ENCODE measurements around the gene P2RY12.

Gene P2RY12

DNA sequence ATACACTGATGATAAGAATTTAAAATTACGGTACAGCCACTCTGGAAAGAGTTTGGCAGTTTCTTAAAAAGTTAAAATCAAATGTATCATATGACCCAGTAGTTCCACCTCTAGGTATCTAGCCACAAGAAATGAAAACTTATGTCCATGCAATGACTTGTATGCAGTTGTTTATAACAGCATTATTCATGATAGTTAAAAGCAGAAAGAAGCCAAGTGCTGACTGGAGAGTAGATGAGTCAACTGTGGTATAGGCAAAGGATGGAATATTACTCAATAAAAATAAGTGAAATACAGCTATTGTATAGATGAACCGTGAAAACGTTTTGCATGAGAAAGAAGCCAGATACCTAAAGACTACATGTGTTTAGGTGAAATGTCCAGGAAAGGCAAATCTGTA, 82.8 kb downstream of the P2RY12 start:
- CTCF ChIA-PET: no interaction called here
- no peak for DNase-seq
- Mint-ChIP-seq H3K9me3 (no peaks in the 10 kb centered on the region), H3K27me3 (peaks cover 9% of the 10 kb centered on the region), H3K36me3 (no peaks in the 10 kb centered on the region), H3K4me1 (peaks cover 14% of the 10 kb centered on the region), H3K4me3 (no peak overlapping the region), H3K27ac (no peak overlapping the region)

DNA sequence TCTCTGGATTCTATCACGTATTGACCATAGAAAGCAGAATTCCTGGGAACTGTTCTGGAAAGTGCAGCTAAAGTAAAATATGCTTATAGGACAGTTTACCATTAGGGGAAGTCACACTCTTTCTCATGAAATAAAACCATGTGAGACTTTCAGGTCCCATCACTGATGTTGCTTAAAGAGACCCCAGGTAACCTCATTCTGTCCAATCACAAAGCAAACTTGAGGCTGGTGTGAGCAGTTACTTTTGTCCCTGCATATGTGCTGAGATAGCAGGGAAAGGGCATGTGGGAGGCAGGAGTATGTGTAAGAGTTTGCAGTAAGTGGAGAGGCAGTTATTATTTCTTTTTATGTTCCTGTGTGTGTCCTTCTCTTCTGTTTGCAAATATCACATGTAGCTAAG, 84.0 kb downstream of the P2RY12 start:
- DNase-seq: no peak
- Mint-ChIP-seq H3K4me1 (peaks cover 8% of the 10 kb centered on the region), H3K9me3 (no peaks in the 10 kb centered on the region), H3K27me3 (peaks cover 14% of the 10 kb centered on the region), H3K27ac (no peak overlapping the region), H3K4me3 (no peak overlapping the region), H3K36me3 (no peaks in the 10 kb centered on the region)
- CTCF ChIA-PET: interaction anchor here (1.7 kb wide), 1 partner anchor 26 kb away, joined by 4 read pairs; no protein-coding TSS in a partner anchor

GRCh38 chr3:151299006-151299405, 85.5 kb downstream of the P2RY12 start:
- Mint-ChIP-seq H3K36me3 (no peaks in the 10 kb centered on the region), H3K9me3 (no peaks in the 10 kb centered on the region), H3K4me1 (no peaks in the 10 kb centered on the region), H3K27me3 (peaks cover 21% of the 10 kb centered on the region), H3K4me3 (no peak overlapping the region), H3K27ac (no peak overlapping the region)
- CTCF ChIA-PET: interaction anchor here (0.8 to 1.1 kb wide), 2 partner anchors 15 to 17 kb away, joined by 3 read pairs; no protein-coding TSS in a partner anchor
- no peak for DNase-seq

DNA sequence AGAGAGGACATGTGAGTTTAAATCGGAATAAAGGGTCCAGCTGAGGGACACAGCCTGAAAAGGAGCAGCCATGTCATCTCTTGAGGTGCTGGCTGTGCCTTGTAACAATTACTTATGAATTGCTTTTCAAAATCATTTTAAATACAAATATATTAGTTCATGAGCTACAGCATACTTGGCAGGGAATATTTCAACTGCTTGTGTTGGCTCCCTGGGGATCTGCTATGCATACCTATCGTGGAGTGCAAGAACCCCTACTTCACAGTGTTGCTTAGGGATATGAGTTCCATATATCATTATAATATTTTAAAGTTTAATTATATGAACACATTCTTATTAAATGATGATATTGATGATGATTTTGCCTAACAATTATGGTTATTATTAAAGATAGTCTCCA, 87.1 kb downstream of the P2RY12 start:
- H3K4me1 Mint-ChIP-seq: no peaks in the 10 kb centered on the region
- CTCF ChIA-PET: no interaction called here
- DNase-seq: no peak
- no peak overlapping the region for H3K4me3 Mint-ChIP-seq
- H3K27ac Mint-ChIP-seq: no peak overlapping the region
- peaks cover 23% of the 10 kb centered on the region for H3K27me3 Mint-ChIP-seq
- H3K9me3 Mint-ChIP-seq: no peaks in the 10 kb centered on the region
- H3K36me3 Mint-ChIP-seq: no peaks in the 10 kb centered on the region

- CTCF ChIA-PET: no interaction called here
- Mint-ChIP-seq H3K4me1 (no peaks in the 10 kb centered on the region), H3K36me3 (no peaks in the 10 kb centered on the region), H3K27me3 (peaks cover 24% of the 10 kb centered on the region), H3K9me3 (no peaks in the 10 kb centered on the region), H3K4me3 (no peak overlapping the region), H3K27ac (no peak overlapping the region)
- no peak for DNase-seq
Observed at GRCh38 chr3:151296226-151296625, 88.3 kb downstream of the P2RY12 start.

DNA sequence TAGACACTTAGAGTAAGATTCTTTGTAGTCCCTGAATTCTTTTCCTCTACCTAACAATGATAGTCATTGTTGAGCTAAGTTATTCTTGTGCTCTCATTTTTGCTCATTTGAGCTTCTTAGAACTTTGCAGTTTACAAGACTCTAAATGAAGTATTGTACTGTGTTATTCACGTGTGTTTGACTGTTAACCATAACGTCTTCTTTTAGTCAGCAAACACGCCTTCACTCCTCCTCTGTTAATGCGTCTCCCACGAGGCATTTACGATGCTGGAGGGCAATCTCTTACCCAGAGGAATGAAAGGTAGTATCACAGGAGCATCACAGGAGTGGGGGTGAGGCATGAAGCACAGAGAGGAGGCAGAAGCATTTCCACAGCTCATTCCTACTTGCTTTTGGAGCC, 91.4 kb downstream of the P2RY12 start:
- DNase-seq: no peak
- CTCF ChIA-PET: interaction anchor here (0.7 kb wide), 1 partner anchor 125 kb away, joined by 3 read pairs; no protein-coding TSS in a partner anchor
- no peaks in the 10 kb centered on the region for H3K9me3 Mint-ChIP-seq

DNA sequence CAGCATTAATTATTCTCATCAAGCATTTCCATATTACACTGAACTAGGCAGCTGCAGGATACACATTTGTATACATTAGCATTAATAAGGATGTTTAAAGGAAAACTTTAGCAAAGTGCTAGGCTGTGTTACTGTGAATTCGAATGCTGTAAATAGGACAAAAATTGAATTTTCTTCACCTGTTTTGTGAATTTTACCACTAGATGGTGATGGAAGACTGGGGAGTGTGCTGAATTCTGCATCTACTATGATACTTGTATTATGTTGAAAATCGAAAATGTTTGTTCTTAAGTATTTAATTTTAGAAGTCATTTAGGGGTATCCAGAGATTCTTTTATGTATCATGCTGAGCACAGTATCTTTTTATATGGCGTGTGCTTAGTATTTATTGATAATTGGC, 93.9 kb downstream of the P2RY12 start:
- peaks cover 10% of the 10 kb centered on the region for H3K27me3 Mint-ChIP-seq

More for the DNA sequence above, 91.4 kb downstream of the P2RY12 start:
- Mint-ChIP-seq H3K27me3 (peaks cover 16% of the 10 kb centered on the region), H3K4me3 (no peak overlapping the region), H3K4me1 (no peaks in the 10 kb centered on the region), H3K36me3 (no peaks in the 10 kb centered on the region), H3K27ac (no peak overlapping the region)

DNA sequence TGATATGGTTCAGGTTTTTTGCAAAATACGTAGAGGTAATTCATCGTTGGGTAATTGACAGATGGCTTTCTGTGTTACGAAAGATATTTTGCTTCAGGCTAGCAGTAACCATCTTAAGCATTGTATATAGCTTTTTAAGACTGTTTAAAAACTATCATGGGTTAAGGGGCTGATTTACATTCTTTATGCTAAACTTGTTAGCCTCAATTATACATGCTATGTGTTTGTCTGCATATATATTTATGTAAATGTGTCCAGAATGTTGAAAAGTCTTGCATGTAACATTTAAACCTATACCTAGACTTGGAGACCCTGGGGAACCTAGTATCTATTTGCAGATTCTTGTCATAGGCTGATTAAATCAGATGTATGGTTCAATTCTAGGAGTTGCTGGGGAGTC, 95.1 kb downstream of the P2RY12 start:
- H3K27ac Mint-ChIP-seq: no peak overlapping the region
- H3K27me3 Mint-ChIP-seq: peaks cover 3% of the 10 kb centered on the region
- H3K4me3 Mint-ChIP-seq: no peak overlapping the region
- CTCF ChIA-PET: interaction anchor here (1.0 to 1.3 kb wide), 3 partner anchors 9 to 121 kb away, joined by 3 to 5 read pairs (median 4); no protein-coding TSS in a partner anchor
- peaks cover 8% of the 10 kb centered on the region for H3K4me1 Mint-ChIP-seq
- no peaks in the 10 kb centered on the region for H3K9me3 Mint-ChIP-seq
- no peak for DNase-seq
- H3K36me3 Mint-ChIP-seq: no peaks in the 10 kb centered on the region

More for the DNA sequence above, 93.9 kb downstream of the P2RY12 start:
- CTCF ChIA-PET: interaction anchor here (1.5 kb wide), 1 partner anchor 128 kb away, joined by 4 read pairs; no protein-coding TSS in a partner anchor
- DNase-seq: no peak
- Mint-ChIP-seq H3K36me3 (no peaks in the 10 kb centered on the region), H3K4me1 (peaks cover 2% of the 10 kb centered on the region), H3K27ac (no peak overlapping the region), H3K4me3 (no peak overlapping the region), H3K9me3 (no peaks in the 10 kb centered on the region)
